Uterus (tissue), 4 donors: Measurements from ENCODE around the gene CAPRIN1. TPM values are rescaled to one million over a fixed set of nuclear protein-coding genes. Genes with fewer than 3 reads are reported as not detected.

Experiments used
- DNase-seq, 2 donors: peaks; one replicate each; pipeline ENCODE4 v3.0.0-alpha.2; 2019 to 2020
- H3K27ac ChIP-seq, 2 donors: fragments of 200-600 bp; sonication (generic); 1 replicate in 1 of 2; 2 replicates in 1 of 2; pipeline ENCODE4 v1.5.1; 2016 to 2018
- H3K27me3 ChIP-seq, 2 donors: fragments of 200-600 bp; sonication (generic); one replicate each; pipeline ENCODE4 v1.5.1; 2018 to 2019; ENCODE audit warnings: control low read depth in 1 of 2
- H3K36me3 ChIP-seq, 2 donors: fragments of 200-600 bp; sonication (generic); one replicate each; pipeline ENCODE4 v1.5.1; 2019; ENCODE audit warnings: control low read depth in 1 of 2
- H3K4me1 ChIP-seq, 2 donors: fragments of 200-600 bp; sonication (generic); one replicate each; pipeline ENCODE4 v1.5.1; 2018 to 2019; ENCODE audit warnings: control low read depth in 1 of 2
- H3K4me3 ChIP-seq, 2 donors: fragments of 200-600 bp; sonication (generic); 1 replicate in 1 of 2; 2 replicates in 1 of 2; pipeline ENCODE4 v1.5.1; 2018 to 2019; ENCODE audit warnings: mild to moderate bottlenecking in 1 of 2
- H3K9me3 ChIP-seq, 2 donors: fragments of 200-600 bp; sonication (generic); one replicate each; pipeline ENCODE4 v1.5.1; 2019; ENCODE audit warnings: control low read depth in 1 of 2
- CTCF ChIP-seq, 4 experiments: fragments of 200-600 bp in 2 of 4; fragments of 450-650 bp in 2 of 4; sonication (generic) in 2 of 4; IDR thresholded peaks; one replicate each; pipeline ENCODE4 v1.5.1; 2016 to 2019; ENCODE audit warnings: antibody characterized with exemption in 4 of 4, mild to moderate bottlenecking in 2 of 4, moderate library complexity in 1 of 4
- POLR2A ChIP-seq, 2 donors: fragments of 450-650 bp; IDR thresholded peaks; one replicate each; pipeline ENCODE4 v1.6.1; 2016; ENCODE audit warnings: antibody characterized with exemption in 2 of 2, mild to moderate bottlenecking in 1 of 2, moderate library complexity in 1 of 2
- intact Hi-C: fragments of 100-400 bp; cut with DNase I; formaldehyde crosslinking; loops from one replicate; pipeline ENCODE4 v1.15.1; 2023; ENCODE audit warnings: low total_unique reads
- total RNA-seq, 4 donors: library from RNA; depleted of rRNA in 3 of 4; stranded (reverse); fragments of >200 nt in 3 of 4; gene quantifications; one replicate each; pipeline versions ENCODE4 v1.1.0 to v1.2.4, GENCODE V29; 2014 to 2023
- donor health status: DM: yes; HTN: yes; CAD: no.

CAPRIN1 gene
- total RNA-seq, 4 donors from 2014 or later, result 118 to 252 (median 169) TPM

GRCh38 chr11:34013898-34014571 is 37.5 kb upstream of the CAPRIN1 start:
- no peak overlapping the region for H3K4me3 ChIP-seq
- no peak for DNase-seq
- no peaks in the 10 kb centered on the region for H3K36me3 ChIP-seq
- no peaks in the 10 kb centered on the region for H3K4me1 ChIP-seq
- H3K27me3 ChIP-seq, result no peaks in the 10 kb centered on the region
- no peaks in the 10 kb centered on the region for H3K9me3 ChIP-seq
- intact Hi-C loops, result no loop called here
- no peak overlapping the region for H3K27ac ChIP-seq
- TF ChIP-seq CTCF (IDR thresholded peaks at IDR 0.05) (no peak), POLR2A (IDR thresholded peaks at IDR 0.05) (no peak)

GRCh38 chr11:34021977-34022735 is 29.4 kb upstream of the CAPRIN1 start:
- Histone ChIP-seq H3K27ac (no peak overlapping the region), H3K36me3 (no peaks in the 10 kb centered on the region), H3K27me3 (no peaks in the 10 kb centered on the region), H3K4me3 (no peak overlapping the region), H3K9me3 (no peaks in the 10 kb centered on the region), H3K4me1 (no peaks in the 10 kb centered on the region)
- intact Hi-C loops, result no loop called here
- TF ChIP-seq CTCF (IDR thresholded peaks at IDR 0.05) (no peak), POLR2A (IDR thresholded peaks at IDR 0.05) (no peak)
- no peak for DNase-seq

- Histone ChIP-seq H3K4me3 (no peak overlapping the region), H3K27ac (no peak overlapping the region), H3K27me3 (no peaks in the 10 kb centered on the region), H3K9me3 (no peaks in the 10 kb centered on the region), H3K4me1 (no peaks in the 10 kb centered on the region), H3K36me3 (no peaks in the 10 kb centered on the region)
- TF ChIP-seq CTCF (IDR thresholded peaks at IDR 0.05), result no peak
- no peak for TF ChIP-seq POLR2A (IDR thresholded peaks at IDR 0.05)
- no peak for DNase-seq
- intact Hi-C loops, result no loop called here
These were observed 25.1 kb upstream of the CAPRIN1 start for GRCh38 chr11:34026432-34026831.

GRCh38 chr11:34027516-34028408 is 23.8 kb upstream of the CAPRIN1 start:
- Histone ChIP-seq H3K4me1 (no peaks in the 10 kb centered on the region), H3K4me3 (no peak overlapping the region), H3K36me3 (no peaks in the 10 kb centered on the region), H3K9me3 (no peaks in the 10 kb centered on the region), H3K27ac (no peak overlapping the region), H3K27me3 (no peaks in the 10 kb centered on the region)
- intact Hi-C loops, result no loop called here
- DNase-seq, result no peak
- TF ChIP-seq POLR2A (IDR thresholded peaks at IDR 0.05), result no peak
- TF ChIP-seq CTCF (IDR thresholded peaks at IDR 0.05), result no peak
